ENCODE measurements around the gene RPL38. TPM values are rescaled to one million over a fixed set of nuclear protein-coding genes. Genes with fewer than 3 reads are reported as not detected.

Gene RPL38
- 2,564 to 3,876 TPM (median 2,613 TPM) in 5 replicates for total RNA-seq (2022; extraction: Qiagen RNA extraction)

GRCh38 chr17:74203439-74204240 is at the start of gene RPL38:
Gene RPL38, plus strand, starts transcription at chr17:74203678. Its CDS starts 278 bp downstream, at chr17:74203956.

GRCh38 chr17:74212913-74213791 is 9.7 kb downstream of the RPL38 start, which contains the start of gene TTYH2:
Gene TTYH2, plus strand, starts transcription at chr17:74213571. Its CDS starts 17 bp downstream, at chr17:74213588.

Other genes with a start within 250 kb of the RPL38 start
- 1.6 to 2.1 TPM (median 1.7 TPM) in 5 replicates for gene TTYH2, start 9.9 kb downstream of the RPL38 start, total RNA-seq (2022; extraction: Qiagen RNA extraction)
- gene DNAI2, start 70.6 kb downstream of the RPL38 start, total RNA-seq (2022; extraction: Qiagen RNA extraction) = not detected in 5 replicates
- 0.05 to 0.08 TPM (median 0.06 TPM) in 5 replicates for gene KIF19, start 122.5 kb downstream of the RPL38 start, total RNA-seq (2022; extraction: Qiagen RNA extraction)
- not detected in 5 replicates for gene BTBD17, start 158.2 kb downstream of the RPL38 start, total RNA-seq (2022; extraction: Qiagen RNA extraction)
- gene GPR142, start 163.8 kb downstream of the RPL38 start, total RNA-seq (2022; extraction: Qiagen RNA extraction) = not detected in 5 replicates
- 42.9 to 60.3 TPM (median 53.6 TPM) in 5 replicates for gene GPRC5C, start 228.4 kb downstream of the RPL38 start, total RNA-seq (2022; extraction: Qiagen RNA extraction)